Activated T-cell treated with anti-CD3 and anti-CD28 coated beads, Interleukin-2, amount 50 U/mL, for 48 hours (primary cell): ENCODE measurements around the gene HS6ST1.
A peak's percentile ranks its signal among the peaks of the same experiment; 100 is the strongest.

Source experiments
- DNase-seq, 2 experiments: peaks; one replicate each; pipeline ENCODE4 v3.0.0-alpha.2; 2020

Gene HS6ST1

GRCh38 chr2:128233790-128234395, 84.8 kb downstream of the HS6ST1 start:
- DNase-seq, result no peak

GRCh38 chr2:128232965-128233789, 85.5 kb downstream of the HS6ST1 start:
- DNase-seq, result peak; percentile 90 to 91

DNA sequence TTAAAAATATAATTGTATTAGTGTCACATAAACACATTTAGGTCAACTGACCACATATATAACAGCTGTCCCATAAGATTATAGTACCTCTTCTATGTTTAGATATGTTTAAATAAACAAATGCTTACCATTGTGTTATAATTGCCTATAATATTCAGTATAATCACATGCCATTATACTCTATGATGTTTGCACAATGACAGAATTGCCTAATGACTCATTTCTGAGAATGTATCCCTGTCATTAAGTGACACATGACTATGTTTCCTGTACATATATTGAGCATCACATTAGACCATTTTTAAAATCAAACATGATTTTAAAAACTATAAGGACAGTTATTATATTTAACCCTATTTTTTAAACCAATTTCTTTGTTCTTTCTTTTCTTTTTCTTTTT, 89.8 kb downstream of the HS6ST1 start:
- no peak for DNase-seq

DNA sequence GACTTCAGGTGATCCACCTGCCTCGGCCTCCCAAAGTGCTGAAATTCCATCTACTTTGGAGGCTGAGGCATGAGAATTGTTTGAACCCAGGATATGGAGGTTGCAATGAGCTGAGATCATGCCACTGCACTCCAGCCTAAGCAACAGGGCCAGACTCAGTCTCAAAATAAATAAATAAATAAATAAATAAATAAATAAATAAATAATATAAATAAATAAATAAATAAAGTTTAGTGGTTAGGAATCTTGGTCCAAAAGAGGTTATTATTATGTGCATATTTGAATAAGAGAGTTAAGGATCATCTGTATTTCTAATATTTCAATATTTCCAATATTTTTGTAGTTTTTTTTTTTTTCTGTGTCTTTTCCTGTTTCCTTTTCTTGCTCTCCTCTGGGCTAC, 90.8 kb downstream of the HS6ST1 start:
- DNase-seq, result no peak

DNA sequence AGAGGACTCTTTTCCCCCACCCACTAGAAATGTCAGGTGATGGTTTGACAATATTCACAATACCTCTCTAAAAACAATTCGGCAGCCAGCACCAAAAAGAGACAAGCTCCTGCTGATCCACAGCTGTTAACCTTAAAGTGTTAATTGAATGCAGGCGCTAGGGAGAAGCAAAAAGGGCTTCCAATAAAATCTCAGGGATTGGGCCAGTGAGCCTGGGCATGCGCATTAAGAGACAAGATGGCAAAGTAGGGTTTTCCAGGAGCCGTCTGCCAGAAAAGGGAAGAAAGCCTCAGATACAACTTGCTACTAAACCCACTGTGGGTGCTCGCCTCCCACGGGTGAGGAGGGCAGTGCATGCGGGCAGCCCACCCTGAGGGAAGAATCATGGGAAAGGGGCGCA, 98.8 kb downstream of the HS6ST1 start:
- no peak for DNase-seq

GRCh38 chr2:128217671-128218070, 101.0 kb downstream of the HS6ST1 start:
- DNase-seq, result no peak

GRCh38 chr2:128215897-128216642, 102.6 kb downstream of the HS6ST1 start:
- no peak for DNase-seq
